HCT116 (cell line): ENCODE measurements around the gene CBR1.

Experiments used
- EGR1 ChIP-seq: IDR thresholded peaks from 2 replicates; pipeline ENCODE4 v1.6.1; 2012; ENCODE audit warnings: low read depth
- TF ChIP-seq, protein P1 (sequence below), 3 experiments: fragments of 200-600 bp in 1 of 3; sonication (generic) in 1 of 3; IDR thresholded peaks in 2 of 3; conservative IDR thresholded peaks in 1 of 3; 2 replicates each; pipeline ENCODE4 v1.5.1; 2012 to 2017; ENCODE audit warnings: low read depth in 2 of 3, low read length in 2 of 3, antibody characterized with exemption in 1 of 3, borderline replicate concordance in 1 of 3, control low read depth in 1 of 3, mild to moderate bottlenecking in 1 of 3, mixed read lengths in 1 of 3, mixed run types in 1 of 3, moderate library complexity in 1 of 3; ENCODE audit not compliant: insufficient read depth in 1 of 3

DNA sequence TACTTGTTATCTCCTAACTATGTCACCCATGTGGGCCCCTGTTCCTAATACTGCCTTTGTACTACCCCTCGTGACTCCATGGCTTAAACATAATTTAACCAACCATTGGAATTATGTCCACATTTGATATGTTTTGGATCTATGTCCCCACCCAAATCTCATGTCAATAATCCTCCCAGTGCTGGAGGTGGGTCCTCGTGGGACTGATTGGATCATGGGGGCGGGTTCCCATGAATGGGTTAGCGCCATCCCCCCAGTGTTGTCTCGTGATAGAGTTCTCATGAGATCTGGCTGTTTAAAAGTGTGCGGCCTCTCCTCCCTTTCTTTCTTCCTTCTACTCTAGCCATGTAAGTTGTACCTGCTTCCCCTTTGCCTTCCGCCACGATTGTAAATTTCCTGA, 9.8 kb downstream of the CBR1 start:
- TF ChIP-seq, protein P1, sequence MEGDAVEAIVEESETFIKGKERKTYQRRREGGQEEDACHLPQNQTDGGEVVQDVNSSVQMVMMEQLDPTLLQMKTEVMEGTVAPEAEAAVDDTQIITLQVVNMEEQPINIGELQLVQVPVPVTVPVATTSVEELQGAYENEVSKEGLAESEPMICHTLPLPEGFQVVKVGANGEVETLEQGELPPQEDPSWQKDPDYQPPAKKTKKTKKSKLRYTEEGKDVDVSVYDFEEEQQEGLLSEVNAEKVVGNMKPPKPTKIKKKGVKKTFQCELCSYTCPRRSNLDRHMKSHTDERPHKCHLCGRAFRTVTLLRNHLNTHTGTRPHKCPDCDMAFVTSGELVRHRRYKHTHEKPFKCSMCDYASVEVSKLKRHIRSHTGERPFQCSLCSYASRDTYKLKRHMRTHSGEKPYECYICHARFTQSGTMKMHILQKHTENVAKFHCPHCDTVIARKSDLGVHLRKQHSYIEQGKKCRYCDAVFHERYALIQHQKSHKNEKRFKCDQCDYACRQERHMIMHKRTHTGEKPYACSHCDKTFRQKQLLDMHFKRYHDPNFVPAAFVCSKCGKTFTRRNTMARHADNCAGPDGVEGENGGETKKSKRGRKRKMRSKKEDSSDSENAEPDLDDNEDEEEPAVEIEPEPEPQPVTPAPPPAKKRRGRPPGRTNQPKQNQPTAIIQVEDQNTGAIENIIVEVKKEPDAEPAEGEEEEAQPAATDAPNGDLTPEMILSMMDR (IDR thresholded peaks at IDR 0.05 in 2 of 3, conservative IDR thresholded peaks at IDR 0.05 in 1 of 3; ENCODE audit: borderline replicate concordance in 1 of 3, insufficient read depth in 1 of 3, low read depth in 2 of 3, low read length in 2 of 3) = no peak
- TF ChIP-seq EGR1 = no peak
